ENCODE measurements around the gene HS1BP3.

HS1BP3 gene

GRCh38 chr2:20664431-20665242 lies 13.7 kb upstream of the HS1BP3 start:
- no peak for DNase-seq (ENCODE audit: low spot score)
- FAIRE-seq: peak; percentile 40

- FAIRE-seq (no peak), DNase-seq (ENCODE audit: low spot score) (no peak)
Measured at GRCh38 chr2:20664071-20664390, 13.1 kb upstream of the HS1BP3 start.

- FAIRE-seq: no peak
Measured at GRCh38 chr2:20663196-20664070, 12.5 kb upstream of the HS1BP3 start.

GRCh38 chr2:20662308-20662937 lies 11.5 kb upstream of the HS1BP3 start:
- DNase-seq (ENCODE audit: low spot score) (no peak), FAIRE-seq (peak; percentile 72)

More at GRCh38 chr2:20663196-20664070, 12.5 kb upstream of the HS1BP3 start:
- no peak for DNase-seq (ENCODE audit: low spot score)

GRCh38 chr2:20661421-20662307 lies 10.8 kb upstream of the HS1BP3 start:
- no peak for FAIRE-seq
- peak; percentile 85 for DNase-seq (ENCODE audit: low spot score)

GRCh38 chr2:20660506-20661420 lies 9.9 kb upstream of the HS1BP3 start:
- DNase-seq (ENCODE audit: low spot score): no peak
- FAIRE-seq: no peak

GRCh38 chr2:20657522-20658235 lies 6.8 kb upstream of the HS1BP3 start:
- DNase-seq (ENCODE audit: low spot score): no peak
- FAIRE-seq: peak; percentile 35

- no peak for DNase-seq (ENCODE audit: low spot score)
- FAIRE-seq: no peak
Measured at GRCh38 chr2:20656561-20656960, 5.7 kb upstream of the HS1BP3 start.

- DNase-seq (ENCODE audit: low spot score) (no peak), FAIRE-seq (no peak)
Measured at GRCh38 chr2:20654535-20654813, 3.6 kb upstream of the HS1BP3 start.

- no peak for DNase-seq (ENCODE audit: low spot score)
- FAIRE-seq: no peak
Measured at GRCh38 chr2:20653695-20654534, 3.0 kb upstream of the HS1BP3 start.

- DNase-seq (ENCODE audit: low spot score) (no peak), FAIRE-seq (no peak)
Measured at GRCh38 chr2:20652673-20653575, 2.0 kb upstream of the HS1BP3 start.

GRCh38 chr2:20652141-20652540 lies 1.2 kb upstream of the HS1BP3 start:
- no peak for FAIRE-seq
- DNase-seq (ENCODE audit: low spot score): no peak

- FAIRE-seq: no peak
Measured at GRCh38 chr2:20651731-20652099, 817 bp upstream of the HS1BP3 start.

GRCh38 chr2:20650393-20650876 lies 463 bp downstream of the HS1BP3 start:
- DNase-seq (ENCODE audit: low spot score): peak; percentile 65
- FAIRE-seq: no peak

More at GRCh38 chr2:20651731-20652099, 817 bp upstream of the HS1BP3 start:
- no peak for DNase-seq (ENCODE audit: low spot score)

GRCh38 chr2:20649976-20650375 lies 922 bp downstream of the HS1BP3 start:
- FAIRE-seq (no peak), DNase-seq (ENCODE audit: low spot score) (no peak)

- DNase-seq (ENCODE audit: low spot score) (no peak), FAIRE-seq (no peak)
Measured at GRCh38 chr2:20649576-20649975, 1.3 kb downstream of the HS1BP3 start.

- DNase-seq (ENCODE audit: low spot score) (no peak), FAIRE-seq (no peak)
Measured at GRCh38 chr2:20648831-20649230, 2.1 kb downstream of the HS1BP3 start.

Data from urothelium cell line (cell line).